Measurements from ENCODE around the gene GCNT3. TPM values are rescaled to one million over a fixed set of nuclear protein-coding genes. Genes with fewer than 3 reads are reported as not detected.

Gene GCNT3
- total RNA-seq = under 0.01 TPM in 2 replicates

DNA sequence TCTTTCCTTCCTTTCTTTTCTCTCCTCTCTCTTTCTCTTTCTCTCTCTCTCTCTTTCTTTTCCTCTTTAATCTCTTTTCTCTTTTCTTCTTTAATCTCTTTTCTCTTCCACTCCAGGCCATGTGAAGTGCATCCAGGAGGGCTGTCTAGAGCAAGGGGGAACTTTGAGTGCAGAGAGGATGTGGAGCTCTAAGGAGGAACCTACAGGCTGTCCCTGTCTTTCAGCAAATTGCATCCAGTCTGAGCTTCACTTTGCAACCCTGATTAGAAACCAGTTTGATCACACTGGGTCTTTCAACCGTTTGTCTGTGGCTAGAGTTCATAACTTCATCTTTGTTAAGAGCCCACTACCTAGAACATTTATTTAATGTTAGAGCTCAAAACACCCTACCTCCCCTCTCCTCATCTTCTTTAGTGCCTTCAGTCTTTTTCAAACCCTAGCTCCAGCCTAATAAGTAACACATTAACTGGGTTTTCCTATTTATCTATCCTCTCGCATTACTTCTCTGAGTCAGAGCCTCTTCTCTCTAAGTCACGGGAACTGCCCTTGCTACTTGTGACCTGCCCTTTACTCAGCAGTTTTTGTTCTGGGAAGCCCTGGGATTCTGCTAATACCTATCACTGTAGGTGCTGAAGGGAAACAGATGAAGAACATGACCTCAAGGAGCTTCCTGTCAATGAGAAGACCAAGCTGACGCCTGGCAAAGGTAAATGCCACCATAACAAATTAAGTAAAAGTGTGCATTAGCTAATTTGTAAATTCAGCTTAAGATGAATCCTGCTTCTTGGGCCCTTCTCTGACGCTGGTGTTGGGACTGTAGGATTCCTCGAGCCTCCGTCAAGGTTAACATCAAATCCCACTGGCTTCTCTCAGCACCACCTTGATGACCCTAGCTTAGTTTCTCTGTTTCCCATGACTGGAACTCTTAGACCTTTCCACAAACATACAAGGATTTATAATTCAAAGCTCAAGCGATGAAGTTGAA lies at the start of gene GCNT3:
GCNT3 (plus strand) TSS at position 508 of the 985 bp plus-strand sequence. CDS start 6,456 bp downstream, outside the sequence.
- TF ChIP-seq, protein P1, sequence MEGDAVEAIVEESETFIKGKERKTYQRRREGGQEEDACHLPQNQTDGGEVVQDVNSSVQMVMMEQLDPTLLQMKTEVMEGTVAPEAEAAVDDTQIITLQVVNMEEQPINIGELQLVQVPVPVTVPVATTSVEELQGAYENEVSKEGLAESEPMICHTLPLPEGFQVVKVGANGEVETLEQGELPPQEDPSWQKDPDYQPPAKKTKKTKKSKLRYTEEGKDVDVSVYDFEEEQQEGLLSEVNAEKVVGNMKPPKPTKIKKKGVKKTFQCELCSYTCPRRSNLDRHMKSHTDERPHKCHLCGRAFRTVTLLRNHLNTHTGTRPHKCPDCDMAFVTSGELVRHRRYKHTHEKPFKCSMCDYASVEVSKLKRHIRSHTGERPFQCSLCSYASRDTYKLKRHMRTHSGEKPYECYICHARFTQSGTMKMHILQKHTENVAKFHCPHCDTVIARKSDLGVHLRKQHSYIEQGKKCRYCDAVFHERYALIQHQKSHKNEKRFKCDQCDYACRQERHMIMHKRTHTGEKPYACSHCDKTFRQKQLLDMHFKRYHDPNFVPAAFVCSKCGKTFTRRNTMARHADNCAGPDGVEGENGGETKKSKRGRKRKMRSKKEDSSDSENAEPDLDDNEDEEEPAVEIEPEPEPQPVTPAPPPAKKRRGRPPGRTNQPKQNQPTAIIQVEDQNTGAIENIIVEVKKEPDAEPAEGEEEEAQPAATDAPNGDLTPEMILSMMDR (IDR thresholded peaks at IDR 0.05; ENCODE audit: insufficient read depth, low read depth, low read length) = no peak
- DNase-seq (ENCODE audit: low read depth) = peak; percentile 41
- H3K4me3 ChIP-seq (ENCODE audit: low read depth, low read length) = no peak within 1 kb of the TSS

DNA sequence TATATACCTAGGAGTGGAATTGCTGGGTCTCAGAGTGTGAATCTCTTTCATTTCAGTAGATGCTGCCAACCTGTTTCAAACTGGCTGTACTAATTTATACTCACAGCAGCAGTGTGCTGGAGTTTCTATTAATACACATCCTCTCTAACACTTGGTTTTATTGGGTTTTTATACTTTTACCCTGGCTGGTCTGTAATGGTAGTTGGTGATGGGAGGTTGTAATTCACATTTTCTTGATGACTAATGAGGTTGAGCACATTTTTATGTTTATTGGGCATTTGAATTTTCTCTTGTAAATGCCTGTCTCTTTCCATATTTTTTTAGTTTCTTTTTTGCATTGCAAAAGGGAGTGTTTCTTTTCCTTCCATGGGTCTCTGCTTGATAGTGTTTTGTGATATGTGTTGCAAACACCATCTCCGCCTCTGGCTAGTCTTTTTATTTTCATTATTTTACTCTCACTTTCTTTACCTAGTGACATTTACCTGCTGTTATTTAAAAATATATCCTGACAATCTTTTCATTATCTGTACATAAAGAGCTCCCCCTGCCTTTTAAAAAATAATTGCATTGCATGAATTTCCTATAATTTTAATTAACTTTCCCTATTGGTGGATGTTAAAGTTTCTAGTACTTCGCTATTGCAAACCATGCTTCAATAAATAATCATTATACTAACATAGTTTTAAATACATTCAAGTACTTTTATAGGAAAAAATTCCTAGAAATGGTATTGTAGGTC lies 49.0 kb upstream of the GCNT3 start:
- DNase-seq (ENCODE audit: low read depth) = peak; percentile 9
- no peak overlapping the region for H3K4me3 ChIP-seq (ENCODE audit: low read depth, low read length)
- TF ChIP-seq, protein P1 (IDR thresholded peaks at IDR 0.05; ENCODE audit: insufficient read depth, low read depth, low read length) = peak; percentile 9

GRCh38 chr15:59565299-59565698 lies 46.3 kb upstream of the GCNT3 start:
- TF ChIP-seq, protein P1 (IDR thresholded peaks at IDR 0.05; ENCODE audit: insufficient read depth, low read depth, low read length) = no peak
- H3K4me3 ChIP-seq (ENCODE audit: low read depth, low read length) = no peak overlapping the region
- no peak for DNase-seq (ENCODE audit: low read depth)

- TF ChIP-seq, protein P1 (IDR thresholded peaks at IDR 0.05; ENCODE audit: insufficient read depth, low read depth, low read length) = no peak
- DNase-seq (ENCODE audit: low read depth) = no peak
- no peak overlapping the region for H3K4me3 ChIP-seq (ENCODE audit: low read depth, low read length)
These were observed 44.3 kb upstream of the GCNT3 start for GRCh38 chr15:59567324-59567723.

- DNase-seq (ENCODE audit: low read depth) = no peak
- TF ChIP-seq, protein P1 (IDR thresholded peaks at IDR 0.05; ENCODE audit: insufficient read depth, low read depth, low read length) = no peak
These were observed 42.1 kb upstream of the GCNT3 start for GRCh38 chr15:59569477-59569876.

GRCh38 chr15:59570315-59570714 lies 41.3 kb upstream of the GCNT3 start:
- H3K4me3 ChIP-seq (ENCODE audit: low read depth, low read length) = no peak overlapping the region
- TF ChIP-seq, protein P1 (IDR thresholded peaks at IDR 0.05; ENCODE audit: insufficient read depth, low read depth, low read length) = no peak
- no peak for DNase-seq (ENCODE audit: low read depth)

More at GRCh38 chr15:59569477-59569876, 42.1 kb upstream of the GCNT3 start:
- no peak overlapping the region for H3K4me3 ChIP-seq (ENCODE audit: low read depth, low read length)

All from fibroblast of villous mesenchyme (primary cell).